Measurements from ENCODE around the gene EFCAB6.

EFCAB6 gene

DNA sequence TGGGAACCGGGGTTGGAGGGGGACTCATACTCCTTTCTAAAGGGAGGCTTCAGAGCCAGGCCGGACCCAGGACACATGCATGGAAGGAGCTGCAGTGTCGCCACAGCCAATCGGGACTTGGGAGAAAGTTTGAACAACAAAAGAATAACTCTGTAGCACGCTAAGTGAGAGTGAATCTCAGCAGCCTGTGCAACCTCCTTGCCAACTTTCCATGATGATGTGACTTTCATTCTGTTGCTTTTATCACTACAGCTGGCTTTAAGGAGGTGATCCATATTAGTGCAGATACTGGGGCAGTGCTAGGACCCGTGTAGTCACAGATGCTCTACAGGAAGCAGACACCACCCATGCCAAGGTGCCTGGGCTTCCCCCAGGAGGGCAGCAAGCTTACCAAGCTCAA lies 243.0 kb downstream of the EFCAB6 start:
- no peak for DNase-seq

DNA sequence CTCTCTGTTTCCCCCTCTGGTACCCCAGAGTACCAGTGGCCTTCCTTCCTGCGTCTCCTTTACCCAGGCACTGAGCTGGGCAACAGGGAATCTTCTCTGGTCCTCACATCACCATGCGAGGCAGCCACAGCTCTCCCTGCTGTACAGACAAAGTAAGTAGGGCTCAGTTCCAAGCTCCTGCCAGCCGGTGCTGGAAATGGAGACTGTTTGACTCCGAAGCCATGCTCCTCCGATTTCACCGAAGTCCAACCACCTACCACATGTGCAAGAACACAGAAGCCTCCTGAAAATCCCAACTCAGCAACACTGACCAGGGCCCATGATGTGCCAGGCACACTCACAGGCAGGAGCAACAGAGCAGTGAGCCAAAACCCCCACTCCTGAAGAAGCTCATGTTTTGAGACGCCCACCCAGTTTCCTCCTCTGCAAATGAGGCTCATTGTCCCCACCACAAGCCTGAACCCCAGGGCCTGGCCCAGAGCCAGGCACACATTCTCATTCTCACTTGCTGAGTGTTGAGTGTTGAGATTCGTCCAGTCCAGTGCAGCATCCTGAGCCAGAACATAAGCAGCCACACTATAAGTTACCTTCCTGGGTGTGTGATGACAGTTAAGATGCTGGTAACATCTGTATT lies 244.3 kb downstream of the EFCAB6 start:
- DNase-seq, result no peak

DNA sequence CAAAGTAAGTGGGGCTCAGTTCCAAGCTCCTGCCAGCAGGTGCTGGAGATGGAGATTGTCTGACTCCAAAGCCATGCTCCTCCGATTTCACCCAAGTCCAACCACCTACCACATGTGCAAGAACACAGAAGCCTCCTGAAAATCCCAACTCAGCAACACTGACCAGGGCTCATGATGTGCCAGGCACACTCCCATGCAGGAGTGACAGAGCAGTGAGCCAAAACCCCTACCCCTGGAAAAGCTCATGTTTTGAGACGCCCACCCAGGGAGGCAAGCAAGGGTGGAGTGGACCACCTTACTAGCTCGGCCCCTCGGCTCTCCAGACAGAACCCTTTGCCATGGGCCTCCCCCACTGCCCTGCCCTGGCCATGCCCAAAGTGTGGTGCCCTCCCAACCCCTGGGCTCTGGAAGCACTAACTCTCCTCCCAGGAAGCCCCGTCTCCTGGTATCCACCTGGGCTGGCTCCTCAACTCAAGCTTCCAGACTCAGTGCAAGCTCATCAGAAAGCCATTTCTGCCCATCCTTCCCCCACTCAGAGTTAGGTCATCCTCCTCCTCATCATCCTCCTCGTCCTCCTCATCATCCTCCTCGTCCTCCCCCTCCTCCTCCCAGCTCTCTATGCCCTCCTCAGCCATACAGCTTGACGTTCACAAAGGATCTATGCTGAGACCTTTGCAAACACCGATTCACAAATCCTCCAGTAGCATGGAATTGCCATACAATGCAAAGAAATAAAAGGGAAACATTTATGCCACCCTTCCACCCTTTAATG lies 245.4 kb downstream of the EFCAB6 start:
- DNase-seq, result no peak

DNA sequence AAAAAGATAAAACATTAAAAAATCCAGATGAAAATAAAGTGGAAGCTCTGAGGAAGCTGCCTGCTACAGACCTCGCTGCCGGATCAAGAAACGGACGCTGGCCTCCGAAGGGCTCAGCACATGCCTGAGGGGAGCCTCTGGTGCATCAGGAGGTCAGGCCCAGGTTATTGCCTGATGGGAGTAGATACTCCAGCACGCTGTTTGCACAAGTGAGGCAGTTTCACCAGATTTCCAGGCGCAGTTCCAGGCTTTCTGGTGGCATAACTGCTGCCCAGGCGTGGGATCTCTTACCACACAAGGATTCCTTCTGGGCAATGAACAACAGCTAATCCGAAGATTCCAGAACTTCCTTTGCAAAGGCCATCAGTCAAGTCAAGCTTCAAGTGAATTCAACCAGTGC lies 246.1 kb downstream of the EFCAB6 start:
- DNase-seq, result no peak

DNA sequence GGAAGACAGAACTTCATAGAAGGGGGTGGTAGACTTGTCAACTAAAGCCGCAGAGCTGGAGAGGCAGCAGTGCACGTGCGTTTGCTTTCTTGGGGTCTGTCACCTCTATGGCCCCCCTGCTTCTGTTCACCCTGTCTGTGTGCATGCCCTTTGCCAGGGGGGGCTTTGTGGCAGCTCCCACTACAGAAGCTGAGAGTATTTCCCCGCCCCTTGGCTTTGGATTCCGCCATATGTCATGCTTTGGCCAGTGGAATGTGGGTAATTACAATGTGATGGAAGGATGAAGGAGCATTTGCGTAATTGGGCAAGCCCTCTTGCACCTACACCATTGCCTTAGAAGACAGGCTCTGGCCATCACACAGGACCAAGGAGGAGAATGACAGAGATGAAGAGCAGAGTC lies 247.2 kb downstream of the EFCAB6 start:
- DNase-seq, result no peak

DNA sequence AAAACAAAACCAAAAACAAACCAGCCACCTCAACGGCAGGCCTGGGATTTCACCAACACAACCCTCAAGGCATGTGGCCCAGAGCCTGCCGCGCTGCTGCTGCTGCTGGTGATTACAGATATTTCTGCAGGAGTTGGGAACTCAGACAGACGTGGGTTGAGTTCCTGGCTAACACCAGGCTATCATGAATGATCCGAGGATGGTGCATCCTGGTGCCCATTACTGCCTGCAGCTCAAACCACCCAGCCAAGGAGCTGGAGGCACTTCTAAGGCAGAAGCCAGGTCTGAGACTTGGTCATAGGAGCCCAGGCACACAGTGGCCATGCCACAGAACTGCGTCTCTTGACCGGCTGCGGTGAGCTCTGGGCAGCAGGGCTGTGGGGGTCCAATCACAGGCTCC lies 248.5 kb downstream of the EFCAB6 start:
- DNase-seq, result no peak

DNA sequence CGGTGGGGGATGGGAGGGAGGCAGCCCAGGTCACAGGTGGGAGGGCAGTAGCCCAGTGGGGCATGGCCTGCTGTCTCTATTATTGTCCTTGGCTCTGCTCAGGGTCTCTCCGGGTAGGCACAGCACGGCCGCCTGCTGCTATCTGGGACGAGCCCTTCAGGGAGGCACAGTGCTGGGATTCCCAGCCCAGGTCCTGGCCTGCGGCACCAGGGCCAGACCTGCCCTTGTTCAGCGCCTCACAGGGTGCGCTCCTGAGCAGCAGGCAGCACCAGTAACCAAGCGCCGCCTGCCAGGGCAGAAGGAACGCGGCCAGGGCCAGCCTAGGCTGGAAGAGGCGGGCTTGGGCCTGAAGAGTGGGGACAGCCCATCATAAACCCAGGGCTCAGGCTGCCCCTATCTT lies 249.3 kb downstream of the EFCAB6 start:
- no peak for DNase-seq

DNA sequence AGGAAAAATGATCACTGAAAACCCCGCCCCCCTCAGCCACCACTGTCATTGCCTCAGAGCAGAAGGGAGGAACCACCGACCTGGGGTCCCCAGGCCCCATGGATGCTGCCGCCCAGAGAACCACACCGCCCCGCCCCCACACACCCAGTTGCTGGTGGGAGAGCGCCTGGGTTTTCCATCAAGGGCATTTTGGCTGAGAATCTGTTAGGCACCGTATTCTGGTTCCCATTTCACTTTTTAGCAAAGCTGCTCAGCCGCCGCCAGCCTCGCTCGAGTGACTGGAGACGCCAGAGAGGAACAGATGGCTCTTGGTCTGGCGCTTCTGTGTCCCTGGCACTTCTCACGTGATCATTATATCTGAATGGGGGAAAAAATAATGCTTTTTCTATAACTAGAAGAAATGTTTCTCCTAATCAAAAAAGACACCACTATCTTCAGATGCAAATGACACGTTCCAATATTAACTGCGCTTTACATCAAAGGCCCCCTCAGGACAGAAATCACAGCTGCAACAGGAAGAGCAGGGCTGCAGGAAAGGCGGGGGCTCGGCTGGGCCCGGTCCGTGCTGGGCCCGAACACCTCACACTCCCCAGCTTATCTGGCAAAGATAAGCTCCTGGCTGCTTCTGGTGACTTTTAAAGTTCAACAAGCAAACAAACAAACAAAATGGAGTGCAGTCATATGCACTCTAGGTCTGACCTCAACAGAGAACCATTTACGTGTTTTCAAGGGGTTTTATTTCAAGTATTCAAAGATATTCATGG lies 250.5 kb downstream of the EFCAB6 start:
- peak; percentile 10 for DNase-seq

DNA sequence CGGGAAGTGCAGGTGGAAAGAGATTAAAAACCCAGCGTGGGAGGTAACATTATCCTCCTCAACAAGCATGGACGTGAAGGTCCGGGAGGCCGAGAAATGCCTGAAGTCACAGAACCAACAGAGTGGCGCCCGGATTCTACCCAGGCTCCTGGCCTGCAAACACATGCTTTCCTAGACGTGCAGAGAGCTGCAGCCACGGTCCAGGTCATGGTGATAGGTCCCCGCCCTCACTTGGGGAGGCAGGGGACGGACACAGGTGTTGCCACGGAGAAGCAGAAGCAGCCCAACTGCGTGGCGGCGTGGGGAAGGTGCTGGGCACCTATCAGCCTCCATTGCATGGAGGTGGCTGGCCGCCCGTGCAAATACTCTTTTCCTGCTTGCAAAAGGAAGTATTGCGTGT lies 251.5 kb downstream of the EFCAB6 start:
- DNase-seq, result peak; percentile 51

DNA sequence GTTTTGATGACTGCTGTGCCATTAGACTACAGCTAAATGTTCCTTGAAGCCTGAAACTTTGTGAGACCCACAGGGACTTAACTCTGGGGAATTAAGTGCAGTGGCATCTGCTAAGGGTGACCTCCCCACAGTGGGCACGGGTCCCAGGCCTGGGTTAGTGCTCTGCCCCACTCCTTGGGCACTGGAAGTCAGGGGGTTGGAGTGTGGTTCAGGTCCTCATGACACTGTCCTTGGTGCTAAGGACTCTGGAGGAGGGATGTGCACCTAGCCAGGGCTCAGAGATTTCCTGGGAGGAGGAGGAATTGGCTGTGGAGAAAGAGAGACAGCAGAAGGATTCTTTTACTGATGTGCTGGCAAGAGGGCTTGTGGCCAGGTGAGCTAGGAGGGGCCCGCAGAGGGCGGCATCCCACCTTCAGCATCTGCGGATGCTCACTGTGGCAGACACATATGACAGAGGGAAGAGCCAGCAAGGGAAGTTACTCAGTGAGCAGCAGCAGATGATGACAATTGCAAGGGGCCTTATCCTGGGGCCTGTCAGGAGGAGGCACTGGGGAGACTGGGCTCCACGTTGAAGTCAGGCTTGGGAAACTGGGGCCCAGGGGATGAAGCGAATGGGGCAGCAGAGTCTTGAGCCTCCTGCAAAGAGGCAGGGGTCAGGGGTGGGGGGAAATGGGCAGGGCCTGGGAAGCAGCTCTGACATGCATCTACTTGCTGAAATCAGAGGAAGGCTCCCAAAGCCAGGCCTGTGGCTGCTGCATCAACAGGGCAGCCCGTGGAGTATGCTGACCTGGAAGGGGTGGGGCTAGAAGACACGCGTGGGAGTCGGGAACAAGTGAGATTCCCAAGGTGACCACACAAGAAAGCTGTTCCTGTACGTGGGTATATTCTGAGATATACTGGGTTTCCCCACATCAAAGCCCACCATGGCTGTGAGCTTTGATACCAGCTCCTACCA lies 256.3 kb downstream of the EFCAB6 start:
- peak; percentile 36 for DNase-seq

DNA sequence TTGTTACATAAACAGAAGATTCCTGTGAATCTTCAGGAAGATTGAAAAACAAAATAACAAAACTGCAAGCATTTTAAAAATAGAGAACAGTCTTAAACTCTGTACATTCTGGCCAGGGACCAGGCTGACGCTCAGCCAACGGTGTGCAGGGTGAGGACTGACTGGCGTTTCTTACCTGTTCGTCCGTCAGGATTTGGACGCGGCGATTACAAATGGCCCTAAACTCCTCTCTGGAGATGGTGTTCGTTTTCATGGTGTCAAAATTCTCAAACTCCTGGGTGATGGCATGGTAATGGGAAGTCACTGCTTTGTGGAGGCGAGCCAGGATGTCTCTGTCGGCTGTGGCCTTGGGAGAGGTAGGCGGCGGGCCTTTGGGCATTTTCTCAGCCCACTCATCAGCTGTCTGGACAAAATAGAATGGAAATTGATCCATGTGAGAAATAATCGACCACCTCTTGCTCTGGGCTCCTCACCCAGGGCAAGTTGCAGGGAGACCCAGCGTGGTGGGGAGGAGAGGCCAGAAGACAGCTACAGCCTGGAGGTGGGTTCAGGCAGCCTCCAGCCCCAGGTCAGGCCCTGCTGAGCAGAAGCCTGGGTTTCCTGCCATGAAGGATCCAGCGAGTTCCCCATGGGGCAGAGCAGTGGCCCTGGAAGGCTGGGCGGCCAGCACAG lies 257.3 kb downstream of the EFCAB6 start:
- peak; percentile 37 for DNase-seq

DNA sequence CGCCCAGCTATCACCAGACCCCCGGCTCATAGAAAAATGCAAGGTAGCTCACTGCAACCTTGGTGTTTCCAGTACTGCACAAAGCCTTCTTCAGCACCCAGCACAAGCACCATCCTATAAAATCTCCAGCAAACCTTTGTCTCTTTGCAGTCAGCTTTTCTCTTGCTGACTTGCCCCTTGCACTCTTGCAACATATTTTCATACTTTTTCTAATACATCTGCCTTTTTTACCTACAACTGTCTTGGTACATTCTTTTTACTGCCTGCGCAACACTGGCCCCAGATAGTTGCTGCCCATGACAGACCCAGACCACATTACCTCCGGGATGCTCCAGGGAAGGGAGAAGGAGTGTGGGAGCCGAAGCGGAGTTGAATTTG lies 257.9 kb downstream of the EFCAB6 start:
- no peak for DNase-seq

DNA sequence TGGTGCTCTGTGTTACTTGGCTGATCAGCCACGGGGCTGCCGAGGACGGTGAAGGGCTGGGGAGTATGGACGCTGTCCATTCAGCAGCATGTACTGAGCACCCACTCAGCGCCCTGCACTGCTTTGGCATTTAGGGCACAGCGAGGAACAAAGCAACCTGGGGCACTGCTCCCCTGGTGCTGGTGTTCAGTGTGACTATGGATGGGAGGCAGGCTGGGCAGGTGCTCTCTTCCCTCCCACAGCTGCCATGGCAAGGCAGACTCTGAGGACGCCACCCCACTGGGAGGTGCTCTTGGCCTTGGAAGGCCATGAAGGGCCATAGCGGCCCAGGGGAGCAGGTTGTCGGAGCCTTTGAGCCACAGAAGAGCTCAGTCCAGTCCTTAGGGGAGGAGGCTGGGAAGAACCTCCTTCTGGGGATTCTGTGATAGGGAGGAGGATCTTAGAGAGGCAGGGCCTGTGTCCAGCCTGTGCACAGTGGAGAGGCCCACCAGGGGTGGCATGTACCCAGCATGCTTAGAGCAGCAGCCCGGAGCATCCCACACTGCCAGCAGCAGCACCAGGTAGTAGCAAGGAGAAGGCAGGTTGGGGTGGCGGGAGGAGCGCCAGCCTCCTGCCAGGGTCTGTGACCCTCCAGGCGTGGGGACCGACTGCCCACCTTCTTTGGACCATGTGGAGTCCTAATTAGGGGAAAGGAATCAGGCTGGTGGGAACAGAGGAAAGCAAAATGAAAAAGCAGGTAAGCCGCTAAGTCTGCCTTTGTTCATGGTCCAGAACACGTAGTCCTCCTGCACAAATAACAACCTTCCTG lies 258.4 kb downstream of the EFCAB6 start:
- peak; percentile 50 for DNase-seq

DNA sequence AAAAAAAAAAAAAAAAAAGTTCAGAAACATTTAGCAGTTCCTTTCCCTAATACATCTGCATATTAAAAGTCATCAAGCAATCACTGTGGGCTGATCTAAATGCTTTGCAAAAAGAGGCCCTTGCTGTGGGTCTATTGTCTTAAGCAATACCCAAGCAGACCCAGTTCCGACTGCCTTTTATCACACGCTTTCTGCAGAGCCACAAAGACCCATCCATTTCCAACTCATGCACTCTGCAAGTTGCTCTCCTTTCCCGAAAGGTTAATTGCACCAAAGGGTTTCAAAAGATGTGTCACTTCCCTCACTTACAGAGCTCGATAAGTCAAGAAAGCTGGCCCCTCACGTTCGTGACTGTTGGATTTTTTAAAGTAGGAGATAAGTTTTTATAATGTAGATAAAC lies 261.4 kb downstream of the EFCAB6 start:
- peak; percentile 8 for DNase-seq

DNA sequence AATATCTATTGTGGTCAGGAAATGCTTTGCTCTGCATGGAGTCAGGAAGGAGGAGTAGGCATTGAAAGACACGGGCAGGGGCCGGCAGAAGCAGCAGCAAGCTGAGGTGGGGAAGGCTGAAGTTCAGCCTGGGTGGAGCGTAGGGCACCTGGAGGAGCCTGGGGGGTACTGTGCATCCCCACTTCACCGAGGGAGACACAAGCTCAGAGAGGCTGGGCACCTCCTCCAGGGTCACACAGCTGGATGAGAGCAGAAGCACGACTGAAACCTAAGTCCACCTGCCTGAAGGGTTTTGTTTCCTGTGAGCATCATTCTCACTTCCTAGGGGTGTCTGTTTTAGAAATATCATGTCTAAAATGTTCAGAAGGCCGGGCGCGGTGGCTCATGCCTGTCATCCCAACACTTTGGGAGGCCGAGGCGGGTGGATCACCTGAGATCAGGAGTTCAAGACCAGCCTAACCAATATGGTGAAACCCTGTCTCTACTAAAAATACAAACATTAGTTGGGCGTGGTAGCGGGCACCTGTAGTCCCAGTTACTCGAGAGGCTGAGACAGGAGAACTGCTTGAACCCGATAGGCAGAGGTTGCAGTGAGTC lies 262.0 kb downstream of the EFCAB6 start:
- DNase-seq, result peak; percentile 36

DNA sequence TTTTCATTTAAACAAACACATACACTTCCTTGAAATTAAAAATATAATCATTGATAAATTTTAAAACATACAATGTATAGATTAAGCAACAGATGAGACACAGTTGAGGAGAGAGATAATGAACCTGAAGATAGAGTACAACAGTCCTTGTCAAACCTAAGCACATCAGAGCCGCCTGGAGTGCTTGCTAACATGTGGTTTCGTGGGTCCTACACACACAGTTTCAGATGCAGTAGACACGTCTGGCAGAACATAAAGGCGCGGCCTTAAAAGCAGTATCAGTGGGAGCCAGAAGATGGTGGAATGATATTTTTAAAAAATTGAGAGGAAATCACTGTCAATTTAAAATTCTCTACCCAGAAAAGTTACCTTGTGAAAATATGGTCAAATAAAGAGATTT lies 265.9 kb downstream of the EFCAB6 start:
- peak; percentile 21 for DNase-seq

DNA sequence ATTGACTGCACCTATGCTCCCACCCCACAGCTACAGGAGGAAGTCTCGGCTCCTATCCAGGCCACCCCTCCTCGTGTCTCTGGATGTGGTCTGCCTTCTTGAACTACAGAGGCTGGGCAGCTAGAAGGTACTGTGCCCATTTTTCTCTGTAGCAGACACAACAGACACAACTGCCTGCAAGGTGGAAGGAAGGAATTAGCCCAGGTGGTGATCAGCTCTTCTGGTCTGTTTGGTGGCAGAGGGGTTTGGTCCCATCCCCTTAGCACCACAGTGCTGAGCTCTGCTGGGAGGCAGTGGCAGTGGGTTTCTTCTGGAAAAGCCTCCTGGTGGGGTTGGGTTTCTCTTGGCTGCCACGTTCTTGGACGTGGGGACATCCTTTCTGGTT lies 267.8 kb downstream of the EFCAB6 start:
- peak; percentile 13 for DNase-seq

DNA sequence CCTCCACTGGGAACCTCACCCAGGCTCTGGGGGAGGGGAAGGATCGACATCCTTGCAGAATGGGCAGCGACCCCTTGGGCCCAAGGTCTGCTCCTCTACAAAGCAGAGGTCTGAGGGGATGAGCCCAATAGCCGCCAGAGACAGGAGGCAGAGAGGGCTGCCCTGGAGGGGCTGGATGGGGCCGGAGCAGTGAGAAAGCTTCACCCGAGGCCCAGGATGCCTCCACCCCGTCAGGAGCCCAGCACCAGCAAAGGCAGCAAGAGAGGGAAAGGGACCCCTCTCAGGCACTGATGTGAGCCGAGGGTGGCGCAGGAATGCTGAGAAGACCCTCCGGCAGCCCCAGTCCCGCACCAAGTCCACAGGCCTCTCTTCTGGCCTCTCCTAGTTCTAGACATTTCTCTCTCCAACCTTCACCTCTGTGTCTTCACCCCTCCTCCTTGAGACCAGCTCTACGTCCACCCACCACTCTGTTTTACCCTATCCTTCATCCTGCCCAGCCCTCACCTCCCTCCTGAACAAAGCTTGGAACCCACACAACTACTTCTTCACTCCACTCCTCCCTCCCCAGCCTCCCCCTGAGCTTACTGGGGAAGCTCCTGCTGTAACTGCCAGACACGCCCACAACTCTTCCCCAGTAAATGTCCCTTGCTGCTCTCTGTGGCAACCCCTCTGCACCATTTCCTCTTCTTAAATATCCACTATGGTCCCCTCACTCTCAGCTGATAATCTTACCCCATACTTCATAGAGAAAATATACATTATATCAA lies 268.4 kb downstream of the EFCAB6 start:
- DNase-seq, result peak; percentile 39

DNA sequence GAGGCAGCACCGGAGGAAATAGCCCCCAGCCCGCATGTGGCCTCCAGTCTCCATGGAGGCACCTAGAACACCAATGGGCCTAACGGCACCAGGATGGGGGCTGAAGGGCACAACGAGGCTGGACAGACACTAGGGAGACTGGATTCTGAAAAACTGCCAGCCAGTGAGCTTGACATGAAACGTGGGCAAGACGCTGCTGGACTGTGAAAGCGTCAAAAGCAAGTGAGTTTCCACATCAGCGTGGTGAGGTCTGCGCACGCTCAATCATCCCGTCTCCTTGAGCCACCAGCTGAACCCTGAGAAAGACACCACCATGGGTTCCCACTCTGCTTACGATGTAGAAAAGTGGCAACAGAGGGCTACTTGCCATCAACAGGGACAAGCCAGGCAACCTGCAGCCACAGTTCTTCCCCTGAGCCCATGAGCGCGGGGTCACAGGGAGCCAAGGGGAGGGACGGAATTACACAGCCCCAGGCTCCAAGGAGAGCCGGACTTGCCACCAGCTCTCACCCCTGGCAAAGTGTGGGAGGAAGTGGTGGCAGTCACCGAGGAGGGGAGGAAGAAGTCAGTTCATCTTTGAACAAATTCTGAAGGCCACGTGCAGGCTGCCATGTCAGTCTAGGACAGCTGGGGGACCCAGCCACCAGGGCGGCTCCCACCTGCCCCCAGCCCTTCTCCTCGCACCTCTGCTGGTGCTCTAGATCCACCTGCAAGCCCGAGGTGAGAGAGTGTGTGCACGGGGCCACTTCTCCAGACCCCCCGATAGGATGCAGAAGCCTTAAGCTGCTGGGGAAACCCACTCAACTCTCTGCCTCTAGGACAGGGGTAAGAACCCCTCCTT lies 269.2 kb downstream of the EFCAB6 start:
- DNase-seq, result peak; percentile 31
